WTC11 (cell line): ENCODE data around the gene TOMM6. TPM values are rescaled to one million over a fixed set of nuclear protein-coding genes. Genes with fewer than 3 reads are reported as not detected.
"Not testable (repeated sequence)": the region's sequence is repeated elsewhere in the genome, so short reads cannot be mapped to it uniquely, and the experiment has no call there.

Source experiments
- ATAC-seq: fragments of 200-7000 bp; cut with Tn5 transposase; 2 replicates; pipeline ENCODE4 v1.10.0; 2021; ENCODE audit warnings: mild to moderate bottlenecking, moderate library complexity
- CTCF ChIA-PET: fragments of 300-600 bp; sonication (Branson Sonifier 250); formaldehyde crosslinking; loops from one replicate; lab custom pipeline; 2021; ENCODE audit warnings: antibody characterized with exemption; lab: Charles Lee
- POLR2A ChIA-PET: fragments of 350-600 bp; sonication (Branson Sonifier 250); formaldehyde crosslinking; loops from one replicate; lab custom pipeline; 2021; ENCODE audit warnings: antibody characterized with exemption; lab: Charles Lee
- DNase-seq: peaks from one replicate; pipeline ENCODE4 v3.0.0; 2021; ENCODE audit warnings: low spot score
- H3K27ac Mint-ChIP-seq: 2 replicates; pipeline ENCODE4 v1.8.0; 2021; ENCODE audit warnings: mixed read lengths
- H3K27me3 Mint-ChIP-seq: 2 replicates; pipeline ENCODE4 v1.8.0; 2021; ENCODE audit warnings: low read depth, mild to moderate bottlenecking, moderate library complexity, mixed read lengths
- H3K36me3 Mint-ChIP-seq: 2 replicates; pipeline ENCODE4 v1.8.0; 2021; ENCODE audit warnings: mixed read lengths
- H3K4me1 Mint-ChIP-seq: 2 replicates; pipeline ENCODE4 v1.8.0; 2022; ENCODE audit warnings: mixed read lengths
- H3K4me3 Mint-ChIP-seq: 2 replicates; pipeline ENCODE4 v1.8.0; 2021; ENCODE audit warnings: mild to moderate bottlenecking, moderate library complexity, mixed read lengths
- H3K9me3 Mint-ChIP-seq: 2 replicates; pipeline ENCODE4 v1.8.0; 2021; ENCODE audit warnings: mixed read lengths
- ESRRA ChIP-seq: sonication (generic); formaldehyde crosslinking; IDR thresholded peaks from 2 replicates; pipeline ENCODE4 v1.8.1; 2022; ENCODE audit warnings: mild to moderate bottlenecking, missing genetic modification reagents, borderline replicate concordance
- GTF2I ChIP-seq: fragments of 250-450 bp; sonication (Bioruptor Pico); conservative IDR thresholded peaks from 2 replicates; pipeline ENCODE4 v1.4.0; 2021; ENCODE audit warnings: mild to moderate bottlenecking
- NFYB ChIP-seq: sonication (generic); formaldehyde crosslinking; conservative IDR thresholded peaks from 2 replicates; pipeline ENCODE4 v1.8.0; 2022; ENCODE audit warnings: low read depth, missing genetic modification reagents
- NR1H2 ChIP-seq: sonication (generic); formaldehyde crosslinking; IDR thresholded peaks from 2 replicates; pipeline ENCODE4 v1.9.0; 2021; ENCODE audit warnings: mild to moderate bottlenecking, moderate library complexity, missing genetic modification reagents
- TP53 ChIP-seq: sonication (generic); formaldehyde crosslinking; IDR thresholded peaks from 2 replicates; pipeline ENCODE4 v1.8.1; 2023; ENCODE audit warnings: mild to moderate bottlenecking, missing genetic modification reagents
- ZBTB21 ChIP-seq: sonication (generic); formaldehyde crosslinking; IDR thresholded peaks from 2 replicates; pipeline ENCODE4 v1.8.1; 2023; ENCODE audit warnings: mild to moderate bottlenecking, missing genetic modification reagents, borderline replicate concordance
- ZNF121 ChIP-seq: sonication (generic); formaldehyde crosslinking; IDR thresholded peaks from 2 replicates; pipeline ENCODE4 v1.8.0; 2023; ENCODE audit warnings: missing genetic modification reagents
- ZNF317 ChIP-seq: sonication (generic); formaldehyde crosslinking; IDR thresholded peaks from 2 replicates; pipeline ENCODE4 v1.8.1; 2023; ENCODE audit warnings: low read depth, mild to moderate bottlenecking, moderate library complexity, missing genetic modification reagents, borderline replicate concordance
- ZNF671 ChIP-seq: fragments of 250-450 bp; sonication (Bioruptor Pico); IDR thresholded peaks from 2 replicates; pipeline ENCODE4 v1.8.0; 2021; ENCODE audit warnings: mild to moderate bottlenecking
- total RNA-seq: library from RNA; stranded (reverse); gene quantifications from 3 replicates; pipeline ENCODE4 v1.2.3, GENCODE V29; 2021
- TF ChIP-seq, protein P1 (sequence below): sonication (generic); formaldehyde crosslinking; IDR thresholded peaks from 2 replicates; pipeline ENCODE4 v1.8.0; 2022; ENCODE audit warnings: missing genetic modification reagents
- TF ChIP-seq, protein P2 (sequence below): sonication (generic); formaldehyde crosslinking; IDR thresholded peaks from 2 replicates; pipeline ENCODE4 v1.8.1; 2023; ENCODE audit warnings: mild to moderate bottlenecking, missing genetic modification reagents
- TF ChIP-seq, protein P3 (sequence below): sonication (generic); formaldehyde crosslinking; IDR thresholded peaks from 2 replicates; pipeline ENCODE4 v1.8.1; 2023; ENCODE audit warnings: mild to moderate bottlenecking, missing genetic modification reagents, moderate library complexity
- TF ChIP-seq, protein P4 (sequence below): sonication (generic); formaldehyde crosslinking; IDR thresholded peaks from 2 replicates; pipeline ENCODE4 v1.8.0; 2023; ENCODE audit warnings: missing genetic modification reagents, mild to moderate bottlenecking, borderline replicate concordance
- TF ChIP-seq, protein P5 (sequence below): sonication (generic); formaldehyde crosslinking; IDR thresholded peaks from 2 replicates; pipeline ENCODE4 v1.8.1; 2023; ENCODE audit warnings: mild to moderate bottlenecking, missing genetic modification reagents

Gene TOMM6
- total RNA-seq, 1 experiment from 2014 or later: 233 TPM

DNA sequence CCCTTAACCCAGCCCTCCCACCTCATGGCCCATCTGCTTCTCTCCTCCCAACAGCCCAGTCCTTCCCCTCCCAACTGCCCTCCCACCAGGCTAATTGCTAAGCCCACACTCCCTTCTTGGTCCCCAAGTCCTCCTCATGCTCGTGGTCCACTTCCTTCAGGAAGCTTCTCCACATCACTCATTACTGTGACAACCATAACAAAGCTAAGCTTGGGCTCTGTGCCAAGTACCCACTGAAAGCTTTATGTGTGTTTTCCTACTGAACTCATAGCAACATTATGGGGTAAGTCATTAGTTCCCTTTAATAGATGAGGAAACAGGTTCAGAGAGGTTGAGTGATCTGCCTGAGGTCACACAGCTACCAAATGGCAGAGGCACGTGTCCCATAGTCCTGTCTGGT, 24.0 kb upstream of the TOMM6 start (continued):
- TF ChIP-seq, protein P1, sequence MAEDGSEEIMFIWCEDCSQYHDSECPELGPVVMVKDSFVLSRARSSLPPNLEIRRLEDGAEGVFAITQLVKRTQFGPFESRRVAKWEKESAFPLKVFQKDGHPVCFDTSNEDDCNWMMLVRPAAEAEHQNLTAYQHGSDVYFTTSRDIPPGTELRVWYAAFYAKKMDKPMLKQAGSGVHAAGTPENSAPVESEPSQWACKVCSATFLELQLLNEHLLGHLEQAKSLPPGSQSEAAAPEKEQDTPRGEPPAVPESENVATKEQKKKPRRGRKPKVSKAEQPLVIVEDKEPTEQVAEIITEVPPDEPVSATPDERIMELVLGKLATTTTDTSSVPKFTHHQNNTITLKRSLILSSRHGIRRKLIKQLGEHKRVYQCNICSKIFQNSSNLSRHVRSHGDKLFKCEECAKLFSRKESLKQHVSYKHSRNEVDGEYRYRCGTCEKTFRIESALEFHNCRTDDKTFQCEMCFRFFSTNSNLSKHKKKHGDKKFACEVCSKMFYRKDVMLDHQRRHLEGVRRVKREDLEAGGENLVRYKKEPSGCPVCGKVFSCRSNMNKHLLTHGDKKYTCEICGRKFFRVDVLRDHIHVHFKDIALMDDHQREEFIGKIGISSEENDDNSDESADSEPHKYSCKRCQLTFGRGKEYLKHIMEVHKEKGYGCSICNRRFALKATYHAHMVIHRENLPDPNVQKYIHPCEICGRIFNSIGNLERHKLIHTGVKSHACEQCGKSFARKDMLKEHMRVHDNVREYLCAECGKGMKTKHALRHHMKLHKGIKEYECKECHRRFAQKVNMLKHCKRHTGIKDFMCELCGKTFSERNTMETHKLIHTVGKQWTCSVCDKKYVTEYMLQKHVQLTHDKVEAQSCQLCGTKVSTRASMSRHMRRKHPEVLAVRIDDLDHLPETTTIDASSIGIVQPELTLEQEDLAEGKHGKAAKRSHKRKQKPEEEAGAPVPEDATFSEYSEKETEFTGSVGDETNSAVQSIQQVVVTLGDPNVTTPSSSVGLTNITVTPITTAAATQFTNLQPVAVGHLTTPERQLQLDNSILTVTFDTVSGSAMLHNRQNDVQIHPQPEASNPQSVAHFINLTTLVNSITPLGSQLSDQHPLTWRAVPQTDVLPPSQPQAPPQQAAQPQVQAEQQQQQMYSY (CRISPR knock-in tag): no peak
- TF ChIP-seq ZBTB21 (no peak), GTF2I (CRISPR knock-in tag) (no peak), NR1H2 (CRISPR knock-in tag) (no peak), ESRRA (no peak), TP53 (CRISPR knock-in tag) (no peak), ZNF317 (CRISPR knock-in tag) (no peak), NFYB (CRISPR knock-in tag) (no peak), ZNF671 (no peak), ZNF121 (CRISPR knock-in tag) (no peak)
- TF ChIP-seq, protein P2, sequence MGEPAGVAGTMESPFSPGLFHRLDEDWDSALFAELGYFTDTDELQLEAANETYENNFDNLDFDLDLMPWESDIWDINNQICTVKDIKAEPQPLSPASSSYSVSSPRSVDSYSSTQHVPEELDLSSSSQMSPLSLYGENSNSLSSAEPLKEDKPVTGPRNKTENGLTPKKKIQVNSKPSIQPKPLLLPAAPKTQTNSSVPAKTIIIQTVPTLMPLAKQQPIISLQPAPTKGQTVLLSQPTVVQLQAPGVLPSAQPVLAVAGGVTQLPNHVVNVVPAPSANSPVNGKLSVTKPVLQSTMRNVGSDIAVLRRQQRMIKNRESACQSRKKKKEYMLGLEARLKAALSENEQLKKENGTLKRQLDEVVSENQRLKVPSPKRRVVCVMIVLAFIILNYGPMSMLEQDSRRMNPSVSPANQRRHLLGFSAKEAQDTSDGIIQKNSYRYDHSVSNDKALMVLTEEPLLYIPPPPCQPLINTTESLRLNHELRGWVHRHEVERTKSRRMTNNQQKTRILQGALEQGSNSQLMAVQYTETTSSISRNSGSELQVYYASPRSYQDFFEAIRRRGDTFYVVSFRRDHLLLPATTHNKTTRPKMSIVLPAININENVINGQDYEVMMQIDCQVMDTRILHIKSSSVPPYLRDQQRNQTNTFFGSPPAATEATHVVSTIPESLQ (CRISPR knock-in tag): no peak
- TF ChIP-seq, protein P3, sequence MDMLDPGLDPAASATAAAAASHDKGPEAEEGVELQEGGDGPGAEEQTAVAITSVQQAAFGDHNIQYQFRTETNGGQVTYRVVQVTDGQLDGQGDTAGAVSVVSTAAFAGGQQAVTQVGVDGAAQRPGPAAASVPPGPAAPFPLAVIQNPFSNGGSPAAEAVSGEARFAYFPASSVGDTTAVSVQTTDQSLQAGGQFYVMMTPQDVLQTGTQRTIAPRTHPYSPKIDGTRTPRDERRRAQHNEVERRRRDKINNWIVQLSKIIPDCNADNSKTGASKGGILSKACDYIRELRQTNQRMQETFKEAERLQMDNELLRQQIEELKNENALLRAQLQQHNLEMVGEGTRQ: no peak
- TF ChIP-seq, protein P4, sequence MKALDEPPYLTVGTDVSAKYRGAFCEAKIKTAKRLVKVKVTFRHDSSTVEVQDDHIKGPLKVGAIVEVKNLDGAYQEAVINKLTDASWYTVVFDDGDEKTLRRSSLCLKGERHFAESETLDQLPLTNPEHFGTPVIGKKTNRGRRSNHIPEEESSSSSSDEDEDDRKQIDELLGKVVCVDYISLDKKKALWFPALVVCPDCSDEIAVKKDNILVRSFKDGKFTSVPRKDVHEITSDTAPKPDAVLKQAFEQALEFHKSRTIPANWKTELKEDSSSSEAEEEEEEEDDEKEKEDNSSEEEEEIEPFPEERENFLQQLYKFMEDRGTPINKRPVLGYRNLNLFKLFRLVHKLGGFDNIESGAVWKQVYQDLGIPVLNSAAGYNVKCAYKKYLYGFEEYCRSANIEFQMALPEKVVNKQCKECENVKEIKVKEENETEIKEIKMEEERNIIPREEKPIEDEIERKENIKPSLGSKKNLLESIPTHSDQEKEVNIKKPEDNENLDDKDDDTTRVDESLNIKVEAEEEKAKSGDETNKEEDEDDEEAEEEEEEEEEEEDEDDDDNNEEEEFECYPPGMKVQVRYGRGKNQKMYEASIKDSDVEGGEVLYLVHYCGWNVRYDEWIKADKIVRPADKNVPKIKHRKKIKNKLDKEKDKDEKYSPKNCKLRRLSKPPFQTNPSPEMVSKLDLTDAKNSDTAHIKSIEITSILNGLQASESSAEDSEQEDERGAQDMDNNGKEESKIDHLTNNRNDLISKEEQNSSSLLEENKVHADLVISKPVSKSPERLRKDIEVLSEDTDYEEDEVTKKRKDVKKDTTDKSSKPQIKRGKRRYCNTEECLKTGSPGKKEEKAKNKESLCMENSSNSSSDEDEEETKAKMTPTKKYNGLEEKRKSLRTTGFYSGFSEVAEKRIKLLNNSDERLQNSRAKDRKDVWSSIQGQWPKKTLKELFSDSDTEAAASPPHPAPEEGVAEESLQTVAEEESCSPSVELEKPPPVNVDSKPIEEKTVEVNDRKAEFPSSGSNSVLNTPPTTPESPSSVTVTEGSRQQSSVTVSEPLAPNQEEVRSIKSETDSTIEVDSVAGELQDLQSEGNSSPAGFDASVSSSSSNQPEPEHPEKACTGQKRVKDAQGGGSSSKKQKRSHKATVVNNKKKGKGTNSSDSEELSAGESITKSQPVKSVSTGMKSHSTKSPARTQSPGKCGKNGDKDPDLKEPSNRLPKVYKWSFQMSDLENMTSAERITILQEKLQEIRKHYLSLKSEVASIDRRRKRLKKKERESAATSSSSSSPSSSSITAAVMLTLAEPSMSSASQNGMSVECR: no peak
- TF ChIP-seq, protein P5, sequence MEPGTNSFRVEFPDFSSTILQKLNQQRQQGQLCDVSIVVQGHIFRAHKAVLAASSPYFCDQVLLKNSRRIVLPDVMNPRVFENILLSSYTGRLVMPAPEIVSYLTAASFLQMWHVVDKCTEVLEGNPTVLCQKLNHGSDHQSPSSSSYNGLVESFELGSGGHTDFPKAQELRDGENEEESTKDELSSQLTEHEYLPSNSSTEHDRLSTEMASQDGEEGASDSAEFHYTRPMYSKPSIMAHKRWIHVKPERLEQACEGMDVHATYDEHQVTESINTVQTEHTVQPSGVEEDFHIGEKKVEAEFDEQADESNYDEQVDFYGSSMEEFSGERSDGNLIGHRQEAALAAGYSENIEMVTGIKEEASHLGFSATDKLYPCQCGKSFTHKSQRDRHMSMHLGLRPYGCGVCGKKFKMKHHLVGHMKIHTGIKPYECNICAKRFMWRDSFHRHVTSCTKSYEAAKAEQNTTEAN (CRISPR knock-in tag): no peak

DNA sequence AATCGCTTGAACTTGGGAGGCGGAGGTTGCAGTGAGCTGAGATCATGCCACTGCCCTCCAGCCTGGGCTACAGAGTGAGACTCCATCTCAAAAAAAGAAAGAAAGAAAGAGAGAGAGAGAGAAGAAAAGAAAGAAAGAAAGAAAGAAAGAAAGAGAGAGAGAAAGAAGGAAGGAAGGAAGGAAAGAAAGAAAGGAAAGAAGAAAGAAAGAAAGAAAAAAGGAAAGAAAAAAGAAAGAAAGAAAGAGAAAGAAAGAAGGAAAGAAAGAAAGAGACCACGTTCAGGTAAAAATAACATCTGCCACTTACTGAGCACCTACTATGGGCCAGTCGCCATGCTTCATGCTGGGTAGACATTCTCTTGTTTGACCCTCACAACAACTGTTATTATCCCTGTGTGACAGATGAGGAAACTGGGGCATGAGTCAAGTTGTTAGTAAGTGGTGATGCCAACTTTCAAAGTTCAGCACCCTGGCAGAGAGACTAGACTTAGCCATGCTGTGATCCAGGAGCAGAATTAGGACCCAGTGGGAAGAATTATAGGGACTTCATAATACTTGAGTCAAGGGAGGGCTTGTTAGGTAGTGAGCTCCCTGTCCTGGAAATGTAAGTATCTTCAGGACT, 21.3 kb upstream of the TOMM6 start:
- POLR2A ChIA-PET, H3K27ac Mint-ChIP-seq, H3K4me3 Mint-ChIP-seq, H3K9me3 Mint-ChIP-seq, H3K27me3 Mint-ChIP-seq, ATAC-seq, H3K36me3 Mint-ChIP-seq, DNase-seq: not testable (repeated sequence)
- CTCF ChIA-PET: interaction anchor here (0.9 kb wide), 2 partner anchors 9 to 20 kb away, joined by 3 read pairs; no protein-coding TSS in a partner anchor
- H3K4me1 Mint-ChIP-seq: peaks cover 12% of the 10 kb centered on the region
